ENCODE results near the gene SYT17.

DNA sequence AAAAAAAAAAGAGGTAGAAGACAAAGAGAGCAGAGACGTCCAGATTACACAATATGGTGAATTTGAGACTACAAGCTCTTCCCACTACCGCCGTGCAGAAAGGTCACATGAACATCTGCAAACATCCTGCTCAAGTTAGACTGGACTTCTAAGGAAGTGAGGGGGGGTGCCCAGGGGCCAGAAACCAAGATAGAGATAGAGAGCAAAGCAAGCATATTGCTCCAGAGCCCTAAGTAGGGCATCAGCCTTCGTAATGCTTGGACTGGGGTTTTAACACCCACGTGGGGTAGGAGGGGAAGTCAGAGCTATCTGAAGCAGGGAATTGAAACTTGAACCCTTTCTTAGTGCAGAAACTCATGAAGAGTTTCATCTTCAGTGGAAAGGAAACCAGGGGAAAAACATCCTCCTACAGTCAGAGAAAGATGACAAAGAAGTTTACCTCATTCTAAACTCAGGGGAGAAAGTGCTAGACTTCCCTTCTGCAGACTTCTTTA lies 126.2 kb downstream of the SYT17 start:
- TF ChIP-seq, protein P1, sequence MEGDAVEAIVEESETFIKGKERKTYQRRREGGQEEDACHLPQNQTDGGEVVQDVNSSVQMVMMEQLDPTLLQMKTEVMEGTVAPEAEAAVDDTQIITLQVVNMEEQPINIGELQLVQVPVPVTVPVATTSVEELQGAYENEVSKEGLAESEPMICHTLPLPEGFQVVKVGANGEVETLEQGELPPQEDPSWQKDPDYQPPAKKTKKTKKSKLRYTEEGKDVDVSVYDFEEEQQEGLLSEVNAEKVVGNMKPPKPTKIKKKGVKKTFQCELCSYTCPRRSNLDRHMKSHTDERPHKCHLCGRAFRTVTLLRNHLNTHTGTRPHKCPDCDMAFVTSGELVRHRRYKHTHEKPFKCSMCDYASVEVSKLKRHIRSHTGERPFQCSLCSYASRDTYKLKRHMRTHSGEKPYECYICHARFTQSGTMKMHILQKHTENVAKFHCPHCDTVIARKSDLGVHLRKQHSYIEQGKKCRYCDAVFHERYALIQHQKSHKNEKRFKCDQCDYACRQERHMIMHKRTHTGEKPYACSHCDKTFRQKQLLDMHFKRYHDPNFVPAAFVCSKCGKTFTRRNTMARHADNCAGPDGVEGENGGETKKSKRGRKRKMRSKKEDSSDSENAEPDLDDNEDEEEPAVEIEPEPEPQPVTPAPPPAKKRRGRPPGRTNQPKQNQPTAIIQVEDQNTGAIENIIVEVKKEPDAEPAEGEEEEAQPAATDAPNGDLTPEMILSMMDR (IDR thresholded peaks at IDR 0.05; ENCODE audit: low read depth, low read length, poor library complexity, severe bottlenecking), result no peak
- no peak for TF ChIP-seq EZH2phosphoT487 (IDR thresholded peaks at IDR 0.05; ENCODE audit: borderline replicate concordance, low read length)

Data from DOHH2 (cell line).